HG03575 (cell line): ENCODE results near the gene CMTM4.

Source experiments
- ATAC-seq: cut with Tn5 transposase; IDR thresholded peaks from one replicate; pipeline ENCODE4 v1.9.1; 2021; ENCODE audit not compliant: unreplicated experiment, insufficient number of reproducible peaks, low FRiP score; ENCODE audit errors: extremely low read depth

CMTM4 gene

DNA sequence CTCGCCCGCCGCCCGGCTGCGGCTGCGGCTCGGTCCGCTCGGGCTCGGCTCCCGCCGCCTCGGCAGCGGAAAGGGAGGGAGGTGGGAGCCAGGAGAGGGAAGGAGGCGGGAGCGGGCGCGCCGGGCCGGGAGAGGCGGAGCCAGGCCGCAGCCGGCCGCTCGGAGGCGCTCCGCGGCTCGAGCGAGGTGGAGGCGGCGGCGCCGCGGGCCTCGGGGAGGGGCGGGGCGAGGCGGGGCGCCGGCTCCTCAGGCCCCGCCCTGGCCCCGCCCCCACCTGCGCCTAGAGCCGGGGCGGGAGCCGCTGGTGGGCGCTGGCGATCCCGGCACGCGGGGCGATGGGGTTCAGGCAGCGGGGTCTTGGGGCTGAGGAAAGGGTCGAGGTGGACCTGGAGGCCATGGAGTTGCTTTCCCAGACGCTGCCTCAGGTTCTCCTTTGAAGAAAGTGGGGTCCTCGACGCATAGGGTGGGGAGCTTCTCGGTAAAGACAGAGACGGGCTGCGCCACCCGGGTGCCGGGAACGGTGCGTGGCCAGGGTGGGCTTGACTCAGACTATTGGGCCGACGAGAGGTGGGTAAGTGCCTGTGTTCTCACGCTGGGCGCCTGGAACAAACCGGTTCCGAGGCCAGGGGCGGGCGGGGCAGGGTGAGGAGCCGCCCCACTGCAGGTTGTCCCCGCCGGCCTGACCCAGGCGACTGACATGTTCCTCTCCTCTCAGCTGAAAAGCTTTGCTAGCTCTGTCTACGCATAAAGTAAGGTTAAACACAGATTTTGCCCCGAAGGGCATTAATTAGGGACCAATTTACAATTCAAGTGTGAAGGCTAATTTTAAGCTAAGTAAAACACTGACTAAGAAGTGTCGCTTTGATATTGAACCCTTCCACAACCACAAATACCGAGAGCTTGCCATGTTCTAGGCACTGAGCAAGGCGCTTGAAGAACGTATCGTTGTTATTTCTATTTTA, at the start of gene CMTM4:
Gene CMTM4 (minus strand): TSS at position 75 of the 962 bp plus-strand sequence. CDS start 218 bp downstream, outside the sequence.
- no peak for ATAC-seq

DNA sequence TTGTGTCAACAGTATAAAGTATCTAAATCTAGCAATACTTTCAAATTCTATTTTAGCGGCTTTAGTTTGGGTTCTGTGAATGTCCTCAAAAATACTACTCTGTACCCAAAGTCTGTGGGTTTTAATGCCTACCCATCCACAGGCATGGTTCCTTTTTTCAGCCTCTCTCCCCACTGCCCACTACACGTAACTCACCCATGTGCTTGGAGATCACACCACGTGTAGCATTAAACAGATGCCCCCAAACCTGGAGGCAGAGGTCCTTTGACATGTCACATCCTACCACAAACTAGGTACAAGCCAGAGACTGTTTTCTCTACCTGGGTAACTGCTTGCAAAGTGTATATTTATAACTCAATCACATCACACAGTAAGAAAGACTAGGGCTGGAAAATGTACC, 49.5 kb upstream of the CMTM4 start:
- ATAC-seq = no peak

DNA sequence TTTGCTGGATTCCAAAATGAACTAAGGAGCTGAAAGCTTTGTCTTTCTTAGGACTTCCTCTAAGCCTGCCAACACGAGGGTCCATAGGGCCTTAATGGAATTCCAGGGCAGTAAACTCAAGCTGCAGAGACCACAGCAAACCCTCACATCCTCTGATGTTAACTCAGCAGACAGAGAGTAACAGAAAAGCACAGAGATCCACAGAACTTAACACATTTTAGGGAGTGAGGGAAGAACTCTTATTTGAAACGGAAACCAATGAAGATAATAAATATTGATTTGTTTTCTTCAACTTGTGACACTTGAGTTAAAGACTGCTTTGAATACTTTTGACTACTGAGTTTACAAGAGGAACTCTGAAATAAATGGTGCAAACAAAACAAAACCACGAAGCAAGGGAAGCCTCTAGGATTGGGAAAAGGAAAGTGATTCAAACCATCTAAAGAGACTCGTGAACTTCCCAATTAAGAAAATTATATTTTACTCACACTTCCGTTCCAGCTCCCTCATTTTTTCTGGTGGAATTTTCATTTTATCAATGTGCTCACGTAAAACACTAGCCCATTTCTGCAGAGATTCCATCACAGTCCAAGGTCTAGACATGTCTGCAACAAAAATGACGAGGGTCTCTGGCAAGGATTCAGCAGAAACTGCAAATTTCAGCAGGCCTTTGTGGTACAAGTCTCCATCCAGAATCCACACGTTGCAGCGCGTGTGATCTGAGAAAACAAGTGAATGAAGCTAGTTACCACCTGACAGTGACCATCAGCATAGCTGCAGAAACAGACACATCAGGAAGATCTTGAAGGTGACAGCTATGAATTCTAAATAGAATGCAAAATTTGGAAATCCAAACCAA, 45.6 kb upstream of the CMTM4 start:
- ATAC-seq = no peak

- ATAC-seq = no peak
Observed at GRCh38 chr16:66741169-66741900, 44.8 kb upstream of the CMTM4 start.

DNA sequence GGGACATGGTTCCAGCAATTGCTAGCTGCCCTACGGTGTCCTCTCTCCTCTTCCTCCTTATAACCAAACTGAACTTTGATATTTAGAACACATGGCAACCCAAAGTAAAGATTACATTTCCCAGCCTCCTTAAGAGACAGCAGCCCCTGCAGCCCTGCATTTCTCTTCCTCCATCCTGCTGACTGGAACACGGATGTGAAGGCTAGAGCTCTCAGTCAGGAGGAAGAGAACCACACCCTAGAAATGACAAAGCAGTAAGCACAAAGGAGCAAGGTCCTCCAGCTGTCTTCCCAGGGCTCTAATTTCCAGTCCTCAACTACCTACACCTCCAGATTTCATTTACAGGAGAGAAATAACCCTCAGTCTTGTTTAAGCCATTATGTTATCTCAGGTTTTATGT, 44.0 kb upstream of the CMTM4 start:
- ATAC-seq = no peak

GRCh38 chr16:66740010-66740409, 43.5 kb upstream of the CMTM4 start:
- no peak for ATAC-seq

DNA sequence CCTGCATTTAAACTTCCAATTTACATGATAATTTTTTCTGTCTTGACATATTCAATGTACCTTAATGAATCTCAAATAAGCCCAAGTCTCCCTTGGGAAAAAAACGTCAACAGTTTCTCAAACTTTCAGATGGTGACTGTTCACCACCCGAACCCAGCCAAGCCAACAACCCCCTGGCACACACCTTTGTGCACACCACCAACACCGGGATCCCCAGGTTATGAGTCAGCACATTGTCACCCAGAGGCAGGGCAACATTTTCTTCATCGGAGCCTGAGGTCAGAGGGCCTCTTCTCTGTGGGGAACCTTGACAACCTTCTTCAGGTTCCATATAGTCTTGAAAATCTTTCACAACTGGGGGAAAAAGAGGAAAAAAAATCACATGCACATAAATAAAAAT, 39.3 kb upstream of the CMTM4 start:
- ATAC-seq = no peak

DNA sequence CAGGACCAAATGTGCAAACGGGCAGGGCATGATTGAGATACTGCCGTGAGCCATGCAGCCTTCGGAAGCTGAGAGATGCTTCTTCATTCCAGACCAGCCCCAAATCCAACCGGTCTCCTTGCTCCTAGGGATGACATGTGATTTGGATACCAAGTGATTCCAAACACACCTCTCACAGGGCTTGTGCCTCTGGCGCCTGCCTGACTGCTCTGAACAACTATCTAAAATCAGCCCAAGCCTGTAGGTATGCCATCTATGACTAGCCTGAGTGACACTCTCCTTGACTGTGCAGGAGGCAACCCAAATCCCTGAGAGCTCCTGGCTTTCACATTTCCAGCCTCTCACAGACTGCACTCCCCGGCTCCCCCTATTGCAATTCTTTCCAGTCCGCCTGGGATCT, 34.6 kb upstream of the CMTM4 start:
- ATAC-seq = no peak

DNA sequence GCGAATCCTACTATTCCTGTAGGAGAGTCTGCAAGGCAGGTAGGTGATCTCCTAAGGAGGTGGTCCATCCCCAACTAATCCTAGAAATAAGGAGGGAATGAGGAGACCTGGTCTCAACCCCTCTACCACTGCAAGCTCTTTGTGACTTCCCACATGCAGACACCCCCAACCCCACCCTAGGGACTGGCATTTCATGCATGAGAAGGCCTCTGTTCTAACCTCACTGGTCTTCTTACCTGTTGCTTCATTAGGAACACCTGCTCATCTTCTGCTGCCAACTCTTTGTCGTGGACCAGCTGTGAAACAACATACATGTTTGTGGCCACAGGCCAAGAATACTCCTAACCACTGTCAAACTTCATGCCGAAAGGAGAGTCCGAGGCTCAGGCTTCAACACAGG, 32.3 kb upstream of the CMTM4 start:
- no peak for ATAC-seq

GRCh38 chr16:66728117-66728787, 31.7 kb upstream of the CMTM4 start:
- no peak for ATAC-seq

DNA sequence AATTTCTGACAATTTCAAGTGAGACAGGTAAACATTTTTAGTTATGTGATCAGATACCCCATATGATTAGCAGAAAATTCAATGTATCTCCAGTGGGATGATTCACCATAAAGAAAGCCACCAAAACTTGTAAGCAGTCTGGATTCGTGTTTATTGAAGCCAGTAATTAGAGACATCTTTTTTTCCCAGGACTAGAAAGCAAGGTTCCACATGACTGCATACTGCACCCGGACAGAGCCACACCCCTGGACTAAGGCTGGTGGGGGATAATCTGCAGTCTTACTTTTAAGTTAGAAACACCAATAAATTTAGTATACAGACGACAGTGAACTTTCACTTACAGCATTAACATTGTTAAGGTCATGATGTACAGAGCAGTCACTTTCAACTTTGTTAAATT, 24.2 kb upstream of the CMTM4 start:
- ATAC-seq = no peak

DNA sequence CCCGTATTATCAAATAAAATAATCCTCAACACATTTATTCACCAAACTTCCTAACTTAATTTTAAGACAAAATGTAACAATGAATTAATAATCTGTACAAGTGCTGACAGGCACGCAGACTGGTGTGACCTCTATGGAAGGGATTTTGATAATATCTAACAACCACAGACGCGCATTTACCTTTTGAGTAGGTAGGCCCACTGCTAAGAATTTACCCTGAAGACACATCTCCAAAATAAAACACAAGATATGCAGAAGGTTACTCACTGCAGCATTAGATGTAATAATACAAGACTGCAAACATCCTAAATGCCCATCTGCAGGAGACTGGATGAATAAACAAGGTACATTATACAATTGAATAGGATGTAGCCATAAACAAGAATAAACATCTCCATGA, 22.7 kb upstream of the CMTM4 start:
- no peak for ATAC-seq

DNA sequence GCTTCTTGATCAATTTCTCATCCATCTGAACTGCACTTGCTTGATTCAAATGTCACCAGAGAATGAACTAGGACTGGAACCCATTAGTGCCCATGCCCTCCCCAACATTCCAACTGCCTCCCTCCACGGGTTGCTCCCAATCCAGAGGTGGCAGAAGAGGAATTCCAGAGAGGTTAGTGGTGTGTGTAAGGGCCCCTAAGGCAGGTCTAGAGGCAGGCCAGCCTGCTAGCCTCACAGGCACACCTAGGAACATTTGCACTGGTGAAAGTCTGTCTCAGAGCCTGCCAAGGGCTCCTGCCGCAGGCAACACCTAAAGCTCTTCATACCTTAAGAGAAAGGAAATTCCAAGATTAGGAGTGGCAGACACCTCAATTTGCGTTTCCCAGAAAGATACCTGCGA, 21.2 kb upstream of the CMTM4 start:
- no peak for ATAC-seq

- no peak for ATAC-seq
Observed at GRCh38 chr16:66717112-66717675, 20.7 kb upstream of the CMTM4 start.

- ATAC-seq = no peak
Observed at GRCh38 chr16:66714654-66715307, 18.2 kb upstream of the CMTM4 start.

DNA sequence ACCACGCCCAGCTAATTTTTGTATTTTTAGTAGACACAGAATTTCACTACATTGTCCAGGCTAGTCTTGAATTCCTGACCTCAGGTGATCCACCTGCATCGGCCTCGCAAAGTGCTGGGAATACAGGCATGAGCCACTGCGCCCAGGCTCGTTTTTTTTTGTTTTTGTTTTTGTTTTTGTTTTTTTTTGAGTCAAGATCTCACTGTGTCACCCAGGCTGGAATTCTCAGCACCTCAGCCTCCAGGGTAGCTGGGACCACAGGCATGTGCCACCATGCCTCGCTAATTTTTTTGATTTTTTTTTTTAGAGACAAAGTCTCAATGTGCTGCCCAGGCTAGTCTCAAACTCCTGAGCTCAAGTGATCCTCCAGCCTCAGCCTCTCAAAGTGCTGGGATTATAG, 17.5 kb upstream of the CMTM4 start:
- no peak for ATAC-seq

DNA sequence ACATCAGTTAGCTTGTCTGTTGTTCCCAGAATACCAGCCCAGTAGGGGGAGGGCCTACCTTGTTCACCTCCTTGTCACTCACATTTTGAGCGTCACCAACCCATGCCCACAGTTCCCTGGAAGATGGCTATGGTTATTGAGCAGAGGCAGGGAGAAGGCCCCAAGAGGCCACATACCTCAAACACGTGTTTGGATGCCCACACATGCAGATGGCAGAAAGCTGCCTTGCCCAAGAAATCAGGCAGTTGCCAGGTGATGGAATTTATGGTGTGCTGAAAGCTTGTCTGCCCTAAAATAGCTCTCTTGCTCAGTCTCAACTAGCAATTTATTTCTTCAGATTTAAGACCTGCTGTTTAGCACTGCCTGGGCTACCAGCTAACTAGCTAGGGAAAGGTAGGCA, 16.5 kb upstream of the CMTM4 start:
- no peak for ATAC-seq

- no peak for ATAC-seq
Observed at GRCh38 chr16:66712512-66712911, 16.0 kb upstream of the CMTM4 start.
